HepG2 (cell line): ENCODE data around the gene ORC4. TPM values are rescaled to one million over a fixed set of nuclear protein-coding genes. Genes with fewer than 3 reads are reported as not detected.

Experiments
- ATAC-seq: fragments of 200-7000 bp; cut with Tn5 transposase; 3 replicates; pipeline ENCODE4 v1.9.1; 2020; ENCODE audit warnings: mild to moderate bottlenecking, moderate library complexity
- BruUV-seq: library from RNA; stranded (reverse); fragments of 400-500 nt; replicated peaks from 2 replicates; lab custom pipeline; 2021; lab: Mats Ljungman, UMichigan
- CTCF ChIA-PET: fragments of 300-600 bp; formaldehyde crosslinking; extraction: SDS; loops from one replicate; lab custom pipeline; 2021; ENCODE audit warnings: low total read pairs, inconsistent platforms, low intra/inter-chr PET ratio; lab: Yijun Ruan, JAX
- POLR2A ChIA-PET: fragments of 350-600 bp; sonication (Branson Sonifier 250); formaldehyde crosslinking; loops from one replicate; lab custom pipeline; 2020; ENCODE audit warnings: antibody characterized with exemption, inconsistent platforms; lab: Yijun Ruan, JAX
- DNase-seq: peaks from one replicate; pipeline ENCODE4 v3.0.0-alpha.2; 2015; ENCODE audit warnings: low spot score
- FAIRE-seq: peaks from 3 replicates; lab custom pipeline; 2011; peaks lifted over from hg19 to GRCh38; lab: Jason Lieb, UNC
- H2AFZ ChIP-seq: one replicate; pipeline ENCODE4 v1.6.1; 2011; ENCODE audit warnings: low read length, inconsistent platforms
- H3K27ac ChIP-seq: fragments of 300-600 bp; 3 replicates; pipeline ENCODE4 v1.8.0; 2011; ENCODE audit warnings: mixed run types, mild to moderate bottlenecking, mixed read lengths, low read length, inconsistent platforms; ENCODE audit not compliant: insufficient read depth; ENCODE audit errors: extremely low read length
- H3K27me3 ChIP-seq, 2 experiments: fragments of 200-600 bp in 1 of 2; 2 replicates in 1 of 2; 3 replicates in 1 of 2; pipeline versions ENCODE4 v1.6.0 to v1.8.0; 2011; ENCODE audit warnings: low read length in 2 of 2, mild to moderate bottlenecking in 2 of 2, moderate library complexity in 2 of 2, inconsistent platforms in 1 of 2; ENCODE audit not compliant: insufficient read depth in 2 of 2, control insufficient read depth in 1 of 2
- H3K36me3 ChIP-seq, 2 experiments: fragments of 200-600 bp in 1 of 2; replicated peaks in 1 of 2; 2 replicates in 1 of 2; 3 replicates in 1 of 2; pipeline versions ENCODE4 v1.5.1 to v1.8.0; 2011; ENCODE audit warnings: low read length in 2 of 2, inconsistent platforms in 1 of 2; ENCODE audit not compliant: insufficient read depth in 2 of 2, control insufficient read depth in 1 of 2
- H3K4me1 ChIP-seq: 2 replicates; pipeline ENCODE4 v1.5.1; 2012; ENCODE audit warnings: low read length, inconsistent platforms; ENCODE audit not compliant: insufficient read depth
- H3K4me2 ChIP-seq: 2 replicates; pipeline ENCODE4 v1.6.0; 2011; ENCODE audit warnings: low read depth, low read length, inconsistent platforms
- H3K4me3 ChIP-seq, 3 experiments: fragments of 200-600 bp in 1 of 3; sonication (generic), shearing (Covaris generic) in 1 of 3; replicated peaks in 1 of 3; 2 replicates each; pipeline ENCODE4 v1.5.1; 2011 to 2016; ENCODE audit warnings: low read length in 3 of 3, inconsistent platforms in 2 of 3, low read depth in 2 of 3, mild to moderate bottlenecking in 2 of 3, control low read depth in 1 of 3, mixed read lengths in 1 of 3; ENCODE audit not compliant: insufficient read depth in 1 of 3
- H3K79me2 ChIP-seq: one replicate; pipeline ENCODE4 v1.6.1; 2011; ENCODE audit warnings: low read length, inconsistent platforms; ENCODE audit not compliant: insufficient read depth
- H3K9ac ChIP-seq: 2 replicates; pipeline ENCODE4 v1.6.0; 2011; ENCODE audit warnings: mild to moderate bottlenecking, low read depth, low read length, inconsistent platforms; ENCODE audit not compliant: insufficient read depth
- H3K9me3 ChIP-seq: 2 replicates; pipeline ENCODE4 v1.5.1; 2012; ENCODE audit warnings: mild to moderate bottlenecking, low read length
- H4K20me1 ChIP-seq: 2 replicates; pipeline ENCODE4 v1.6.0; 2011; ENCODE audit warnings: inconsistent platforms, mild to moderate bottlenecking, low read length, moderate library complexity; ENCODE audit not compliant: insufficient read depth
- MIER2 ChIP-seq: IDR thresholded peaks from 2 replicates; pipeline ENCODE4 v1.6.1; 2016; ENCODE audit warnings: missing biosample characterization, missing genetic modification reagents
- WGBS: methylation state at CpG from one replicate; pipeline ENCODE4 v1.1.6; 2017; ENCODE audit warnings: low lambda C conversion rate; 5-methylcytosine and 5-hydroxymethylcytosine counted together
- in situ Hi-C: cut with HindIII; loops from 2 replicates; pipeline ENCODE4 v1.10.0; 2017; ENCODE audit warnings: low pct_unique_long_range_greater_than_20kb; ENCODE audit not compliant: extremely low pct_ligation_motif_present
- intact Hi-C: fragments of 100-400 bp; cut with micrococcal nuclease; formaldehyde crosslinking; loops from one replicate; pipeline ENCODE4 v1.10.0; 2022; ENCODE audit not compliant: unreplicated experiment
- polyA plus RNA-seq, 8 experiments: library from polyadenylated mRNA; depleted of rRNA in 3 of 8; stranded (reverse) in 7 of 8; unstranded in 1 of 8; fragments of >200 nt; fragmentation: Illumina TruSeq in 4 of 8; extraction: Trizol in 4 of 8; gene quantifications; 2 replicates each; pipeline versions ENCODE4 v1.2.1 to v1.2.3, GENCODE V29; 2011 to 2016; ENCODE audit warnings: low read depth in 4 of 8, missing spikeins in 1 of 8, mixed read lengths in 1 of 8; ENCODE audit not compliant: insufficient read depth in 1 of 8
- total RNA-seq, 5 experiments: library from RNA; depleted of rRNA; stranded (reverse); fragments of >200 nt; fragmentation: Illumina TruSeq; extraction: Trizol; gene quantifications; 2 replicates each; pipeline ENCODE4 v1.2.3, GENCODE V29; 2016; ENCODE audit warnings: low read depth in 1 of 5
- TF ChIP-seq, protein P1 (sequence below): sonication (generic); formaldehyde crosslinking; IDR thresholded peaks from 2 replicates; pipeline ENCODE4 v1.8.0; 2022; ENCODE audit warnings: missing genetic modification reagents, mild to moderate bottlenecking, inconsistent platforms, borderline replicate concordance
- TF ChIP-seq, protein P2 (sequence below): sonication (generic); formaldehyde crosslinking; IDR thresholded peaks from 2 replicates; pipeline ENCODE4 v1.5.0; 2020; ENCODE audit warnings: mild to moderate bottlenecking, missing genetic modification reagents, borderline replicate concordance
- TF ChIP-seq, protein P3 (sequence below), 2 experiments: IDR thresholded peaks; 2 replicates each; pipeline ENCODE4 v1.6.1; 2011 to 2012; ENCODE audit warnings: low read length in 2 of 2, borderline replicate concordance in 1 of 2, low read depth in 1 of 2, mild to moderate bottlenecking in 1 of 2, moderate library complexity in 1 of 2

ORC4 gene
- total and polyA plus RNA-seq, 2 of the 13 experiments (the other 11 are each of a cell fraction or from before 2014, with no cell fraction given): 28.6 to 84.8 TPM

DNA sequence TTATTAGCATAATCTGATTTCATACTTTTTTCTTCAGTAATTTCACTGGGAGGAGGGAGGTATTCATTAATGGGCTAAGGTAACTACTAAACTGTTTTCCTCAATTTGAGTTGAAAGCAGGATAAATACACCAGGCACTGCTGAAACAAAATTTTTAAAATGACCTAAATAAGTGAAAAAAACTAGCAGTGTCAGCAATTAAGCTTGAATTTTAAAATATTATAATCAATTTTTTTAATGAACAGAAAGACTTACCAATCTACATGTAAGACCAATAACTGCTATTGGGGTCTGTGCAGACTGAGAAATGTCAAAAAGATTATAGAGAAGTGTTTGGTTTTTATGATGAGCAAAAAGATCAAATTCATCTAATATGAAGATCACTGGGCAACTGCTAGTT is 68.4 kb downstream of the ORC4 start (continued):
- TF ChIP-seq, protein P1, sequence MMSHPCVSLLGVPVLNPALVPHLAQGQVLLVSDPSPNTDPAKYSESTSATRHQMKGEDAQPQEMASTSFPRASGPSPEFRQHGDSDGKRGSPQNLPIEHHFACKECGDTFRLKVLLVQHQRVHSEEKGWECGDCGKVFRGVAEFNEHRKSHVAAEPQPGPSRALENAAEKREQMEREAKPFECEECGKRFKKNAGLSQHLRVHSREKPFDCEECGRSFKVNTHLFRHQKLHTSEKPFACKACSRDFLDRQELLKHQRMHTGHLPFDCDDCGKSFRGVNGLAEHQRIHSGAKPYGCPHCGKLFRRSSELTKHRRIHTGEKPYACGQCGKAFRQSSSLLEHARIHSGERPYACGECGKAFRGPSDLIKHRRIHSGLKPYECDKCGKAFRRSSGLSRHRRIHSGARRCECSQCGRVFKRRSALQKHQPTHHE (CRISPR knock-in tag): no peak

DNA sequence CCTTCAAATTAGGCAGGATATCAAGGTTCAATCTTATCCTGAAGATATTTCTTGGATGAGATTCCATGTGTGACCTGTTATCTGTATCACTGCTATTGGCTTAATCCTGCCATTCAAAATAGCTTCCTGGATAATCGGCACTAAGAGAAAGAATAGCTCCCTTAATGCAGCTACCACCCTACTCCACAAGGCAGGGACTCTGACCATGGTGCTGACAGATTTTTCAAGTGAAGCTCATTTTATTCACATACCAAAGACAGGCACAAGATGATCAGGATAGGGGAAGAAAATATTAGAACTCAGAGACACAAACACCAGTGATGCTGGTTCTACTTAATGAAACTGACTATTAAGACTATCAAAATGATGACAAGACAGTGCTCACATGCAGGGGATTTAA is 74.9 kb downstream of the ORC4 start:
- TF ChIP-seq, protein P2, sequence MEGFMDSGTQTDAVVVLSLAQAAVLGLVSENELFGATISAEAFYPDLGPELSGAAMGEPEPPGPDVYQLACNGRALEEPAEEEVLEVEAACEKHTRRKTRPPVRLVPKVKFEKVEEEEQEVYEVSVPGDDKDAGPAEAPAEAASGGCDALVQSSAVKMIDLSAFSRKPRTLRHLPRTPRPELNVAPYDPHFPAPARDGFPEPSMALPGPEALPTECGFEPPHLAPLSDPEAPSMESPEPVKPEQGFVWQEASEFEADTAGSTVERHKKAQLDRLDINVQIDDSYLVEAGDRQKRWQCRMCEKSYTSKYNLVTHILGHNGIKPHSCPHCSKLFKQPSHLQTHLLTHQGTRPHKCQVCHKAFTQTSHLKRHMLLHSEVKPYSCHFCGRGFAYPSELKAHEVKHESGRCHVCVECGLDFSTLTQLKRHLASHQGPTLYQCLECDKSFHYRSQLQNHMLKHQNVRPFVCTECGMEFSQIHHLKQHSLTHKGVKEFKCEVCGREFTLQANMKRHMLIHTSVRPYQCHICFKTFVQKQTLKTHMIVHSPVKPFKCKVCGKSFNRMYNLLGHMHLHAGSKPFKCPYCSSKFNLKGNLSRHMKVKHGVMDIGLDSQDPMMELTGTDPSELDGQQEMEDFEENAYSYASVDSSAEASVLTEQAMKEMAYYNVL (CRISPR knock-in tag): no peak
- peak; percentile 79; the same call in 1 of the 2 replicates for TF ChIP-seq MIER2 (CRISPR knock-in tag)
- TF ChIP-seq, protein P3, sequence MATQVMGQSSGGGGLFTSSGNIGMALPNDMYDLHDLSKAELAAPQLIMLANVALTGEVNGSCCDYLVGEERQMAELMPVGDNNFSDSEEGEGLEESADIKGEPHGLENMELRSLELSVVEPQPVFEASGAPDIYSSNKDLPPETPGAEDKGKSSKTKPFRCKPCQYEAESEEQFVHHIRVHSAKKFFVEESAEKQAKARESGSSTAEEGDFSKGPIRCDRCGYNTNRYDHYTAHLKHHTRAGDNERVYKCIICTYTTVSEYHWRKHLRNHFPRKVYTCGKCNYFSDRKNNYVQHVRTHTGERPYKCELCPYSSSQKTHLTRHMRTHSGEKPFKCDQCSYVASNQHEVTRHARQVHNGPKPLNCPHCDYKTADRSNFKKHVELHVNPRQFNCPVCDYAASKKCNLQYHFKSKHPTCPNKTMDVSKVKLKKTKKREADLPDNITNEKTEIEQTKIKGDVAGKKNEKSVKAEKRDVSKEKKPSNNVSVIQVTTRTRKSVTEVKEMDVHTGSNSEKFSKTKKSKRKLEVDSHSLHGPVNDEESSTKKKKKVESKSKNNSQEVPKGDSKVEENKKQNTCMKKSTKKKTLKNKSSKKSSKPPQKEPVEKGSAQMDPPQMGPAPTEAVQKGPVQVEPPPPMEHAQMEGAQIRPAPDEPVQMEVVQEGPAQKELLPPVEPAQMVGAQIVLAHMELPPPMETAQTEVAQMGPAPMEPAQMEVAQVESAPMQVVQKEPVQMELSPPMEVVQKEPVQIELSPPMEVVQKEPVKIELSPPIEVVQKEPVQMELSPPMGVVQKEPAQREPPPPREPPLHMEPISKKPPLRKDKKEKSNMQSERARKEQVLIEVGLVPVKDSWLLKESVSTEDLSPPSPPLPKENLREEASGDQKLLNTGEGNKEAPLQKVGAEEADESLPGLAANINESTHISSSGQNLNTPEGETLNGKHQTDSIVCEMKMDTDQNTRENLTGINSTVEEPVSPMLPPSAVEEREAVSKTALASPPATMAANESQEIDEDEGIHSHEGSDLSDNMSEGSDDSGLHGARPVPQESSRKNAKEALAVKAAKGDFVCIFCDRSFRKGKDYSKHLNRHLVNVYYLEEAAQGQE (IDR thresholded peaks at IDR 0.05; ENCODE audit: borderline replicate concordance in 1 of 2, low read depth in 1 of 2, low read length in 2 of 2): peak; percentile 23 to 89
- ATAC-seq: no peak
- ChIA-PET POLR2A (no interaction called here), CTCF (no interaction called here)
- BruUV-seq: no TSS peak
- intact Hi-C loops: no loop called here
- H3K4me2 ChIP-seq: no peak overlapping the region
- no peak for FAIRE-seq
- DNase-seq: no peak
- H3K4me1 ChIP-seq: no peaks in the 10 kb centered on the region
- H3K27ac ChIP-seq: no peak overlapping the region
- no peak overlapping the region for H2AFZ ChIP-seq
- in situ Hi-C loops: loop anchor here (25.0 kb wide), 1 partner anchor 1042 kb away; no protein-coding TSS in a partner anchor
- H3K27me3 ChIP-seq: no peaks in the 10 kb centered on the region
- H3K9ac ChIP-seq: no peak overlapping the region
- WGBS: 100% methylated on average over 1 of the region's 1 CpG
- no peaks in the 10 kb centered on the region for H3K79me2 ChIP-seq
- H4K20me1 ChIP-seq: no peaks in the 10 kb centered on the region
- no peak overlapping the region for H3K4me3 ChIP-seq
- peaks cover 3 to 24% of the 10 kb centered on the region in 2 experiments; a peak in 4 of 5 replicates for H3K36me3 ChIP-seq
- no peaks in the 10 kb centered on the region for H3K9me3 ChIP-seq
